COR-L47 (cell line): ENCODE data around the gene FNIP2.
A peak's percentile ranks its signal among the peaks of the same experiment; 100 is the strongest.

Experiments used
- DNase-seq: peaks from one replicate; lab custom pipeline; 2025; lab: John Stamatoyannopoulos, UW

Gene FNIP2

DNA sequence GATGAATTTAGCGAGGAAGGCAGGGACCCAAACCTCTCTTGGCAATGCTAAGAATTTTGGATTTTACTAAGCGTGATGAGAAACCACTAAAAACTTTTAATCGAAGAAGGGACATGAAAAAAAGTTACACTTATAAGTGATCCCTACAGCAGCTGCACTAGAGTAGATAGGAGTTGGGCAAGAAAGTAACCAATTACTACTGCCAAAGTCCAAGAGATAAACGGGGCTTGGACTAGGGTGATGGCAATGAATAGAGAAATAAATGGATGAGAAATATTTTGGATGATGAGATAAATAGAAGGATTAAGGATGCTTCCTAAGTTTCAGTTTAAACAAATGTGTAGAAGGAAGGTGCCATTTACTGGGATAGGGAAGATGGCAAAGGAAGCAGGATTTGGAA lies 6.3 kb upstream of the FNIP2 start:
- no peak for DNase-seq

DNA sequence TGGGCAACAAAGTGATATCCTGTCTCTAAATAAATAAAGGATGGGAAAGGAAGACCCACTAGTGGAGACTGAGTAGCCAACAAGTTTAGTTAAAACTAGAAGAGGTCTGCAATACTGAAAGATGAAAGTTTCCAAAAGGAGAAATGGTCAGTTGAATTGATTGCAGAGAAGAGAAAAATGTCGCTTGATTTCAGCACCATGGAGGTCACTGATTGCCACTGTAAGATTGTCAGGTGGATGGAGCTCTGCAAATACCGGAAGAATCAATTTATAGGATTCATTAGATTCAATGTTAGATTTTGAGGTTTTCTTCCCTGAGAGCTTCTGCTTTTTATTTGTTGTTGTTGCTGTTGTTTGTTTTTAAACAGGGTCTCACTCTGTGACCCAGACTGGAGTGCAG lies 5.4 kb upstream of the FNIP2 start:
- DNase-seq = no peak

DNA sequence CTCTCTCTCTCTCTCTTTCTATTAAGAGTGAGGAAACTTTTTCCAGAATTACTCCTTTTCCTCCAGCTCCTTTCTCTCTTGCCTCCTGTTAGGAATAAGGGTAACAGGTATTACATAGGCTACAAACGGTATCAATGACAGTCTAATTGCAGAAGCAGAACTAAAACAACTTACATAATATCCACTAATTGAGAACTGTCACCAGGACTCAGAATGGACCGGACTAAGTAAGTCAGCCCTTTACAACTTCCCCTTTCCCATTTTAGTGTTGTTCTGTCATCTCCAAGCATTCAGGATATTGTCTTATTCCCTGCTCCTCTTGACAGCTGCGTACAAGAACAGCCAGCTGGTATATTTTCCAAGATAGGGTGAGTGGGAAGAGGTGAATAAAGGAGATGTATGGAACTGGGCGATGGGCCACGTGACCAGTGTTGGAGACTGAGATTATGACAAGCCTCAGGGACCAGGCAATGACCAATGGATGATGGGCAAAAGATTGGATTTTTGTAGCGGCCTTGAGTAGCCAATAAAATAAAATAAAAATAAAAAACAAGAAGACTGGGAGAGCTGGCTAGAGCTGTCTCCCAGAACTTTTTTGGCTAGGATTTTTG lies 2.3 kb upstream of the FNIP2 start:
- no peak for DNase-seq

DNA sequence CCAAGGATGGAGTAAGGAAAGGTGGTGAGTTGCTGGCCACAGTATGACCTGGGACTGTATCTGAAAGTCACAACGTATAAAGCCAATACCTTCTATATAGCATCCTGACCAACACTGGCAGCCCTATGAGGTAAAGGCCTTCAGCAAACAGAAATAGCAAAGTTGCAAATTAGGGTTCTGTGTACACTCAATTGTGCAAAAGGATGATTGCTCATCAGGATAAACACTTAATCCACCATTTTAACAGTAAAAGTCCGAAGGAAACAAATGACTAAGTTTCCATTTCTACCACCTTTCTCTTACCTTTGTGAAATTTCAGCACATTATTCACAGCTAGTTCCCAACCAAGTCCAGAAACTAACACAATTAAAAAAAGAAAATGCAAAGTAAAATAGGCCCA lies 1.4 kb upstream of the FNIP2 start:
- no peak for DNase-seq

DNA sequence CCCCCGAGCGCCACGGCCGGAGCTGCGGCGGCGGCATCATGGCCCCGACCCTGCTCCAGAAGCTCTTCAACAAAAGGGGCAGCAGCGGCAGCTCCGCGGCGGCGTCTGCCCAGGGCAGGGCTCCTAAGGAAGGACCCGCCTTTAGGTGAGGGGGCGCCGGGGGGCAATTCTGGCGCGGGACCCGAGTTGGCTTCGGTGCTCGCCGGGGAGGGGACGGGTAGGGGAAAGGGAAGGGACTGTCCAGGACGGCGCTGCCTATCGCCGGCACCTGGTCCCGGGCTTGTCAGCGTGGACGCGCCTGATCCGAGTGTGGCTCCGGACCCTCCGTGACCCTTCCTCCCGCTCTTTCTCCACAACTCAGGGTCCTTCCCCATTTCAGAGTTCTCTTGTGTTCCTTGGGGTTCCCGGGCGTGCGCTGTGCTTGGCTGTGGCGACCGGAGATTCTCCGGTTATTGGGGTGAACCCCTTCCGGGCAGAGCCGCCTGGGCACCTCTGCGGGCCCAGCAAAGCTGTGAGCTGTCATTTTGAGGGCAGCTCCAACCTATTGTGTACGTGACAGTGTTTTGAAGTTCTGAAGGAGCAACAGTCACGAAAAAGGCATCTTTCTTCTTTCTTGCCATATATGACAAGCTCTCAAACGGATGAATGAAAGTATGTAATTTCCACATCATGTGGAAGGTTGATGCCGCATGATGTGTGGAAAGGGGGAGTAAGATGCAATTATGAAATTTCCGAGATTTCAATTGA lies 522 bp downstream of the FNIP2 start:
- DNase-seq = peak; percentile 32

DNA sequence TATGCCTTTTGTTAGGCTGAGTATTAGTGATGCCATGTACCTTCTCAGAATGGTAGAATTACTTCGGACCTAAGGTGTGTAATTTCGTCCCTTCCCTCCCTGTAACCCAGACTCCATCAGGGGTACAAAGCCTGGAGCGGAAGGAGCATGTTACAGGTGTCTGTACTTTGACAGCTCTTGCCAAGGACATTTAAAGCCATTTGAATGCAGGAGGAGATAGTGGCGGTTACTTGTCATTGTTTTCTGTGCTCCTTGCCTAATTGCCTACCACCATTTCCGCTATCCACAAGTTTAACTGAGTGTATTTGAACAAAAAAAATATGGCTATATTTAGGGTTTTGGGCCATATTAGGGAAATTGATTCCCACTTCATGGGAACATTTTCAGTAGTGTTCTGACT lies 1.8 kb downstream of the FNIP2 start:
- no peak for DNase-seq

DNA sequence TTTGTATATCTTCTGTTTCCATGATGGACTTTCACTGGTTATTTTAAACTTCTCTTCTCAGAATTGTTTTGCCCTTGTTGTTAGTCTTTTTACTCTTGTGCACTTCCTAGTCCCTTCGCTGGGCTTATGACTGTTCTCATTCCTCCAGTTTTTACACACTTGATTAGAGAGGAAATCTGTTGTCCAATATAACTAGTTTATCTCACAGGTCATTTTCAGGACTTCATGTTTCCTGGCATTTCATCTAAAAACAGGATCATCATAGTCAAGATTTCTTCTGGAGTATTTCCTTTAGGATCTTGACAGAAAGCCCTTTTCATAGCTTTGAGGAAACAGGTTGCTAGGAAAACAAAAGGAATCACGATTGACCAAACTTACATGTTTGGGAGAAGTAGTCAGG lies 3.0 kb downstream of the FNIP2 start:
- DNase-seq = no peak

DNA sequence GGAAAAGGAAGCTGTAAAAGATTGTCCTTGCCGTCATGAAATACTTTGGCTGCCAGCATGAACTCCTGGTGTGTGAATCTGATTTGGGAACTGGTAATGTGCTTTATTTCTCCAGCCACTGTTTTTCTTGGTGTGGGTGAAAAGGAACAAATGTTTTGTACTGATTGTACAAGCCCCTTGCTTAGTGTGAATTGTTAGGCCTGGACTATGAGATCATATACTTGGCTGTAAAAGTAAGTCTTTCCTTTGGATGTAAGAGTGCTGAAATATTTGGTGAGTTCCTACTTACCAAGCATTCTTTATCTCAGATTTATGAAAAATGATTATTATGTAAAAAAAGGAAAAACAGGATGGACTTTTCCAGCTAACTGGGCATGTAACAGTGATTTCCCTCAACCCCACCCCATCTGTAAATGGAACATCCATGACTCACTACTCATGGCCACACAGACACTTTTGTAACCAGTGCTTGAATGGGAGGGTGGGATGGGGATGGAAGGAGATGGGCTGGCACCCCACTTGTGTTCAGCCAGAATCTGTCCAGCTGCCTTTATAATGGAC lies 6.3 kb downstream of the FNIP2 start:
- DNase-seq = no peak

DNA sequence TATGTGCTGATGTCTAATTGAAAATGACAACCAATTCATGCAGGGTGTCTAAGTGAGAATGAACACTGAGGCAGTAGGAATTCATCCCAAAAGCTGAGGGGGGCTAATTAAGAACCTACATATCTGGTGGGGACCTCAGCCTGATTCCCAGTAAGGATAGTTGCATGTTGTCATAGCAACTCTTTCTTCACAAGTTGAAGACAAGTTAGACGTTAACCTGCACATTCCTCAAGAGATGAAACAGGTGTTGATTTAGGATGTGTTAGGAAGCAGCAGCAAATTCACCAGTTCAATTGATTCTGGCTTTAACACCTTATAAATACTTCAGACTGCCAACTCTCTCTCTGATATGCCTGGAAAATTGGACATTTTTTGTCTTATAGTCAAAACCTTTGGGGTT lies 7.3 kb downstream of the FNIP2 start:
- no peak for DNase-seq

DNA sequence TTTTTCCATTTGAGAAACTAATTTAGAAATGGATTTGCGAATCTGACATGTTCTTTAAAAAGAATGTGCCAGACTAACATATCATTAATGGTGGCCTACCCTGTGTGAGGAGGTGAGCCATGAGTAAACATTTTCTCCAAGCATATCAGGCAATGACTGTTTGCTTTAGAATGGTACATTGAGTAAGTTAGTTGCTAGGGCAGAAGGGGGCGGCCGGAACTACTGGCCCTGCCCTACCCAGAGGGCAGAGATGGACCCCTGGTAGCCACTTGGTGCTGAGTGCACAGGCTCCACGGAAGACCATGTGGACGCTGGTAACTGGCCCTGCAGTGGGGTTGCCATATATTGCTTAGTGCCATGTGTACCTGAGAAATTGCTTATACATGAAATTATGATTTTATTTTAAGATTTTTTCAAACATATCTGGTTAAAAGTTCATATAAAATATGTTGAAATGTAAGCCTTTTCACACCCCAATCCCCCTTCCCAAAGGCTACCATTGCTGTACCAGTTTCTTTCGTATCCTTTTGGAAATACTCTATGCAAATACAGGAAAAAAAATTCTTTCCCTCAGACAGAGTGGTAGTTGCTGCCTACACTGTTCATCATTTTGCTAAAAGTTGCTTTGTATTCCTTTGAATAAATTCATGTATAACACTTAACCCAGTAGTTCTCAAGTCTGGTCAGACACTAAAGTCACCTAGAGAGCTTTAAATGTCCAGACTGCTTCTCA lies 8.8 kb downstream of the FNIP2 start:
- DNase-seq = no peak

DNA sequence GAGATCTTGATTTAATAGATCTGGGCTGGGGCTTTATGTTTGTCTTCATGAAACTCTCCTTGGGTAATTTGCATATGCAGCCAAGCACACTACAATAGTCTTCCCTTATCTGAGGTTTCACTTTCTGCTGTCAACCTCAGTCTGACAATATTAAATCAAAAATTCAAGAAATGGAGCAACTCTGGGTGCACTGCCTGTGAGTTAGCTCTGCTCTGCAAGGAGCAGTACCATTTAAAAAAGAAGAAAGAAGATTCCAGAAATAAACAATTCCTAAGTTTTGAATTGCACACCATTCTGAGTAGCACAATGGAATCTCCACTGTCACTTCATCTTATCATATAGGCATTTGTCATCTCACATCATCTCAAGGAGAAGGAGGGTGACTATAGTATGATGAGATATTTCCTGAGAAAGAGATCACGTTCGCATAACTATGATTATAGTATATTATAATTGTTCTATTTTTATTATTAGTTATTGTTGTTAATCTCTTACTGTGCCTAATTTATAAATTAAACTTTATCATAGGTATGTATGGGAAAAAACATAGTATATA lies 9.4 kb downstream of the FNIP2 start:
- DNase-seq = no peak

DNA sequence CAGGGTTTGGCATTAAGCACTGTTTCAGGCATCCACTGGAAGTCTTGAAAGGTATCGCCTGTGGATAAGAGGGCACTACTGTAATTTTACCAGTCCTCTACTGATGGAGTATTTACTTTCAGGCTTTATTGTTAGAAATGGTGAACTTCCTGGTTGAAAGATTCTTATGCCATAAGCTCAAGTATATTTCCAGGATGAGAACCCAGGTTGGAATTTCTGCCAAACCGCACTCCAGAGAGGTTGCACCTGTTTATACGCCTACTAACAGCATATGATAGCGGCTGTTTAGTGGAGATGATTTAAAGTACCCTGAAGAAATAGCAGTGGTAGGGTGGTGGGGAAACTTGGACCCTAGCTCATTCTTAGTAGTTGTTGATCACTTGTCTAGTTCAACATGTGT lies 9.9 kb downstream of the FNIP2 start:
- DNase-seq = no peak

DNA sequence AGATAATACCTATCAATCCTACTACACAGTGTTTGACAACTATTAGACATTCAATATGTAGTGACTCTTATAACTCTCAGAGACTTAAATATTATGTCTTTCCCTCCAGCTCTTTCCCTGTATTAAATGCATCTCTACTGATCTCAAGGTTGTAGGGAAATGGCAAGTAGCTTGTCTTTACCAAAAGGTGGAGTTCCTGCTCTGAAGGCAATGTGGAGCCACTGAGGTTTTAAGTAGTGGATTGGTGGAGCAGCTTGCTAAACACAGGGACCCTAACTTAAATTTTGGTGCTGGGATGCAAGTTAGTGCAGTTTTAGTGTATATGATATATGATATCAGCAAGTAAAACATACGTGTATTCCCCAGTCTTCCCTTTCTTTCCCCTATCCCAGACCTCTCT lies 13.1 kb downstream of the FNIP2 start:
- DNase-seq = no peak

DNA sequence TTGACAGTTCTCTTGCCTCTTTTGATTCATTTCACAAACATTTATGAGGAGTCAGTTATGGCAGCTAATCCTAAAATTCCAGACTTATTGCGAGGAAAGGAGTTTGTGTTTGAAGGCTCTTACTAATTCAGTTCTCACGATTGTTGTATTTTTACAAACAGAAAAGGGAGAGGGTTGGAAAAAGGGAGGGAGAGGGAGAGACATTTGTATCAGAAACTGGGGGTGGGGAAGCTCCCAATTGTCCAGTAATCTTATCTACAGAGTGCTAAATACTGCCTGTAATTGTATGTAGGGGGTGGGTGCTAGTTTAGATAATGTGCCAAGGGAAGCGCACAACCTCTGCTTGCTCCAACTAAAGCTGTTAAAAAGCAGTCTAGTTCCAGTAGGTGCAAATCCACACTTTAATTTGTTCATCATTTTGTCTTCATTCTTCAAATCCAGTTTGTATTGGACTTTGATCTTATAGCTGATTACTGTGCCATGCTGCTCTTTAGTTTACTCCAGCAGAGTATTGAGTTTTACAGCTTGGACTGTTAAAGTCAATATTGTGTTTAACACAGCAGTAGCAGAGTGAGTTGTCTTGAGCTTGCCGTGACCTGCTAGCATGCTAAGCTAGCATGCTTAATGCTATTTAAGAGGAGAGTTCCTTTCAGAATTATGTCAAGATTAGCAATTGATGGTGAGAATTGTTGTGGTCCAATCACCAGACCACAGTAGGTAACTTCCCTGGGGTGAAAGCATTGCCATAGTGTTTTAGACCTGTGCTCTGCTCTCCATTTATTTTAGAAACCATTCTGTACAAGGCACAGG lies 13.9 kb downstream of the FNIP2 start:
- DNase-seq = no peak

DNA sequence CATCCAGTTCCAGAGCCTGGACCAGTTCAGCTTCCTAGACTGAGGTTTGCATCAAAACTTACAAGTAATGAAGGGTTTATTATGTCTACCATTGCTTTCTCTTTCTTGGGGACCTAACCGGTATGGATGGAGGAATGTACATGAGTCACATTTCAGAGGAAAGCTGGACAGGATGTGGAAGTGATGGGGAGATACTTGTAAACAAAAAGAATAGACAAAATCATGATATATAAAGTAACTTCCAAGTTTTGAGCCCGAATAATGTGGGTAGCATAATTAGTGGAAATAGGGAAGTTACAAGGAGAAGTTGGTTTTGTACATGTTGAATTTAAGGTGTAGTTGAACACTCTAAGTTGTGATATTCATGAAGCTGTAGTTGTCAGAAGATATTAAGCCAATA lies 15.0 kb downstream of the FNIP2 start:
- DNase-seq = no peak

DNA sequence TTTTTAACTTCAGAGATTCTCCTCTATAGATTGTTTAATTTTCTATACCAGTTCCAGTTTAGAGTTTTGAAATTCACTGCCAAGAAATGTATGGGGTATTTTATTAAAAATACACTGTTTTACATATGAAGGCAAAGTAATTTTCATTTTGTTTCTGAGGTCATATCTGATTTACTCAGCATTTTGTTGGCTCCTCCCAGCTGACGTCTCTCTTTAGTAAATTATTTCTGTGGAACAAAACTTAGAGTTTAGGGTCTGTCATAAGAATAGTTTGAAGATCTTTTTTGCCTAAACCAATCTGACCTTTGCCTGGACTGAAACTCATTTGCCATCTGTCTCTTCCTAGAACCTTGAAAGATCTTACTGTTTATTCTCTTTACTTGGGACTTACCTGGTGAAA lies 16.9 kb downstream of the FNIP2 start:
- no peak for DNase-seq

DNA sequence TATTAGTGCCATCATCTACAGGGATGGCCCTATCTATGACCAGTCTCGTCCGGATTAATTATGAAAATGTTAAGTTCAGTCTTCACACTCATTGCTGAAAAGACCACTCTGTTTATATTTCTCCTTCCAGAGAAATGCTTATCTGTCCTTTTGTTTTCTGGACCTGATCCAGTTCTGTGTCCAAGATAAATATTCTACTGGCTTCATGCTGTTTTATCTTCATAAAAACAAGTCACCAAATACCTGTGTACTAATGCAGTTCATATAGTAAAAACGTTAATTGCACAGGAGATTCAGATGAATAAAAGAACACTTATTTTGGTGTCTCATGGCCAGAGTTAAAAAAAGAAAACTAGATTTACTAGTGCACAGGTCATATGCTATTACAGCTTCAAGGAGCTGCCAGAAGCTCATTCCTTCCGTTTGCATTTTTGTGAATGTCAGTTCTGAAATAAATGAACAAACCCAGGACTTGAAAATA lies 17.3 kb downstream of the FNIP2 start:
- DNase-seq = no peak

DNA sequence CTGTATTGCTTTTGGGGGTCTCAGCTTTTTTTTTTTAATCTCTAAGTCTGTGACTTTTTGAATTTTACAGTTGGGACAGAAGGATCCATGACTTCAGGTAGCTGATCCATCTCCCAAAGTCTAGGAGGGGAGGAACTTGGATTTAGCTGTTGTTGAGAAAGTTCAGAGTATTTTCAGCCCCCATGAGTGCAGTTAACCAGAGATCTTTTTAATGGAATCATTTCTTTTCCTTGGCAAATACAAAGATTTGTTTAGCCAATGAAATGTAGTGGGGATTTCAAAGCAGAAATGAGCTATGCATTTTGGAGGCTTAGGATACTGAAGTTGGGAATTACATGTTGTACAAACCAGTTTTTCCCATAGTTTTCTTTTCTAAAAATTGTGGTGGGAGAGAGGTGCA lies 18.1 kb downstream of the FNIP2 start:
- DNase-seq = no peak

DNA sequence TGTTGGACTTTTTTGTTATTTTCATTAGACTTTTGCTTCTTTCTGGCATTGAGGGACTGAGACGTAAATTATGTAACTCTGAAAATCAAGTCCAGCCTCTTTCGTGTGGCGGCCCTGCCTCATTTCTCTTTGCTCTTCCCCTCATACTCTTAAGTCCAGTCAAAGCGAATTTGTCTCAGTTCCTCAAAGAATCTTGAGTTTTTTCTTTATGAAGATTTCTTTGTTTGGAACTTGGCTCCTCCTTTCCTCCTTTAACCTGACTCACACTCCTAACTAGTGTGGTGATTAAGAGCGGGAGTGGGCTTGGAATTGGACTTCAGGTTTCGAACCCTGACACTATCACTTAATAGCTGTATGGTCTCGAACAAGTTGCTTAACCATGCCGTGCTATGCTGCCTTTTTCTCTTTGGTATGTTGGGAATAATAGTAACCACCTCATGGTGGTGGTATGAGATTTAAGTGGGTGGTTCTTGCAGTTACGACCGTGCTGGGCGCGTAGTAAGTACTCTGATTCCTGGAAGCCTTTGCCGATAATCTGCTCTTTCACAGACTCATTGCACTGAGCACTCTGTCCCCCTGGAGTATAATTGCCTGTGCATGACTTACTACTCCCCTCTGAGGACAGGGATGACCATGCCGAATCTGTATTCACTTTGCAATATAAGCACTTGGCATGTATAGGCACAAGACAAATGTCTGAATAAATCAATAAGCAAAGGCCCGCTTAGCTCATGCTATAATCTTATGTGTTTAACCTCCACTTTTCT lies 19.1 kb downstream of the FNIP2 start:
- no peak for DNase-seq

DNA sequence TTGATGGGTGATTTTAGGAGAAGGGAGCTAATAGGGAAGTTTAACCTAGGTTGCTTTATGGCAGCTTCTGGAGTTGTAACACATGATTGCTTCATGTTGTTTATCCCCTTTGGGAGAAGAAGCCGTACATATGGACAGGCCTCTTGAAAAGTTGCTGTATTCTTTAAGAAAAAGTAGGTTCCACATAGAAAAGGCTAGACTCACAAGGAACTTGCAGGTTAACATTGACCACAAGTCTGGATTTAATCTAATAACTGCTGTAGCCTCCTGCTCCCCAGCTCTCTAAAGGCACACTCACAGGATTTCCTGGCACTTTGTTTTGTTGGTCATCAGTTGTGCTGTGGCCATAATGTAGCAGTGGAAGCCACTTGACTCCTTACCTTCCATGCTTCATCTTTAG lies 19.7 kb downstream of the FNIP2 start:
- no peak for DNase-seq

DNA sequence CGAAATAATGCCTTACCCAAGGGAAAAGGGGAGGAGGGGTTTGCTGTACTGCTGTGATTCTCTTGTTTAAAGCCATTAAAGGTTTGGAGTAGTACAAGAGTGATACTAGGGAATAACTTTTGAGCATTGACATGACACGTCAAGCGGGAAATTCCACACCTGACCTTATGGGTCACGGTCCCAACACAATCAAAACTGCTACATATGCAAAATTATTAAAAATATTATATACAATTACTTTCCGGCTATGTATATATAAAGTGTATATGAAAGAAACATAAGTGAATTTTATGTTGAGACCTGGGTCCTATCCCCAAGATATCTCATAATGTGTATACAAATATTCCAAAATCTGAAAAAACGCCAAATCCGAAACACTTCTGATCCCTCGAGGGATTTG lies 21.0 kb downstream of the FNIP2 start:
- no peak for DNase-seq
